ENCODE results near the gene VAT1L.

The VAT1L gene

DNA sequence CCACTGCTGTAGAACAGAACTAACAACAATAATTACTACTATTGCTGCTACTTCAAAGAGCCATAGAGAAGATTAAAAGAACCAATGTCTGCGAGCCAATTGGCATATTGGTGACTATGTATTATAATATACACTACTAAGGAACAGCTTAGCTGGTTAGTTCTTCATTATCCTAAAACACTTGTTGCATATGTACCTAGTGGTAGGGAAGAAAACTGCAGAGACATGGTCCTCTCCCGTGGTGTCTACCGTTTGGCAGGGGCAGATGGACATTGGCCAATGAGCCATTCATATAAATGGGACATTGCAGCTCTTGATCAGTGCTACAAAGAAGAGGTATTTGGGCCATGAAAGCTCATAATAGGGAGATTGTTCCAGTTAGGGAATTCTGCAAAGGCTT is 187.6 kb downstream of the VAT1L start:
- no peak overlapping the region for H3K4me3 ChIP-seq (ENCODE audit: low read depth, low read length)
- TF ChIP-seq, protein P1, sequence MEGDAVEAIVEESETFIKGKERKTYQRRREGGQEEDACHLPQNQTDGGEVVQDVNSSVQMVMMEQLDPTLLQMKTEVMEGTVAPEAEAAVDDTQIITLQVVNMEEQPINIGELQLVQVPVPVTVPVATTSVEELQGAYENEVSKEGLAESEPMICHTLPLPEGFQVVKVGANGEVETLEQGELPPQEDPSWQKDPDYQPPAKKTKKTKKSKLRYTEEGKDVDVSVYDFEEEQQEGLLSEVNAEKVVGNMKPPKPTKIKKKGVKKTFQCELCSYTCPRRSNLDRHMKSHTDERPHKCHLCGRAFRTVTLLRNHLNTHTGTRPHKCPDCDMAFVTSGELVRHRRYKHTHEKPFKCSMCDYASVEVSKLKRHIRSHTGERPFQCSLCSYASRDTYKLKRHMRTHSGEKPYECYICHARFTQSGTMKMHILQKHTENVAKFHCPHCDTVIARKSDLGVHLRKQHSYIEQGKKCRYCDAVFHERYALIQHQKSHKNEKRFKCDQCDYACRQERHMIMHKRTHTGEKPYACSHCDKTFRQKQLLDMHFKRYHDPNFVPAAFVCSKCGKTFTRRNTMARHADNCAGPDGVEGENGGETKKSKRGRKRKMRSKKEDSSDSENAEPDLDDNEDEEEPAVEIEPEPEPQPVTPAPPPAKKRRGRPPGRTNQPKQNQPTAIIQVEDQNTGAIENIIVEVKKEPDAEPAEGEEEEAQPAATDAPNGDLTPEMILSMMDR (IDR thresholded peaks at IDR 0.05; ENCODE audit: low read depth, low read length, missing control alignments), result no peak
- in situ Hi-C loops (cut with HindIII; ENCODE audit: low pct_ligation_motif_present, low sequenced_read_pairs), result no loop called here
- no peak for DNase-seq
- H3K36me3 ChIP-seq (replicated peaks), result no peaks in the 10 kb centered on the region
- H3K27ac ChIP-seq, result no peak overlapping the region
- H3K27me3 ChIP-seq (replicated peaks), result no peaks in the 10 kb centered on the region

DNA sequence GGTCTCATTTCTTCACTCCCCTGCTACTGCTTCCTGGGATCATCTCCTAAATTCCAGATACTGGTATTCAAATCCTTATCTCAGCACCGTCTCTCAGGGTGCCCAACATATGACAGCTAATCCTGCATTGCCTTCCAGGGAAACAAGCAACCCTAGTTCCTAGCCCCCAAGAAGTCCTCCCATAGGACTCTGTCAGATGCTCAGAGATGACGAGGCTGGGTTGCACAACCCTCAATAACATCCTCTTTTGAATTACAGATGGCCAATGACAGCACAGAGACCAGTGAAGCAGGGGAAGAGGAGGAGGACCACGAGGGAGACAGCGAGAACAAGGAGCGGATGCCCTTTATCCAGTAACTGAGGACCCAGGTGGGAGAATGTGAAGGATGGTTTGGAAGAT is 189.0 kb downstream of the VAT1L start:
- in situ Hi-C loops (cut with HindIII; ENCODE audit: low pct_ligation_motif_present, low sequenced_read_pairs), result no loop called here
- TF ChIP-seq, protein P1 (IDR thresholded peaks at IDR 0.05; ENCODE audit: low read depth, low read length, missing control alignments), result no peak
- H3K4me3 ChIP-seq (ENCODE audit: low read depth, low read length), result no peak overlapping the region
- H3K36me3 ChIP-seq (replicated peaks), result no peaks in the 10 kb centered on the region
- no peak overlapping the region for H3K27ac ChIP-seq
- DNase-seq, result no peak
- no peaks in the 10 kb centered on the region for H3K27me3 ChIP-seq (replicated peaks)

DNA sequence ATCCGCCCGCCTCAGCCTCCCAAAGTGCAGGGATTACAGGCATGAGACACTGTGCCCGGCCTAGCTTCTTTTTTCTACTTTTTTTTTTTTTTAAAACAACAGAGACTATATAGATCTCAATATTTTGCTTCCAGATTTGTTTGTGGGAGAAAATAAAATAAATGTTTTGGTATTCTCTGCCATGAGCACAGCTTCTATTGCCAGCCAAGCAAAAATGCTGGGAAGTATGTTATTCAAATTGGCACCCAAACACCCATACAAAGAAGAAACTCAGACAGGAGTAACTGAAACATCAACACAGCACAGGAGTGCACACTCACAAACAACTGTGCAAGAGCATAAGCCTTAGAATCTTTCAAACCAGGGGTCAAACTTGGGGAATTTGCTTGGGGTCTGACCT is 196.7 kb downstream of the VAT1L start:
- TF ChIP-seq, protein P1 (IDR thresholded peaks at IDR 0.05; ENCODE audit: low read depth, low read length, missing control alignments), result no peak
- DNase-seq, result no peak
- H3K27me3 ChIP-seq (replicated peaks), result no peaks in the 10 kb centered on the region
- no peak overlapping the region for H3K4me3 ChIP-seq (ENCODE audit: low read depth, low read length)
- in situ Hi-C loops (cut with HindIII; ENCODE audit: low pct_ligation_motif_present, low sequenced_read_pairs), result no loop called here
- no peaks in the 10 kb centered on the region for H3K36me3 ChIP-seq (replicated peaks)
- H3K27ac ChIP-seq, result no peak overlapping the region

DNA sequence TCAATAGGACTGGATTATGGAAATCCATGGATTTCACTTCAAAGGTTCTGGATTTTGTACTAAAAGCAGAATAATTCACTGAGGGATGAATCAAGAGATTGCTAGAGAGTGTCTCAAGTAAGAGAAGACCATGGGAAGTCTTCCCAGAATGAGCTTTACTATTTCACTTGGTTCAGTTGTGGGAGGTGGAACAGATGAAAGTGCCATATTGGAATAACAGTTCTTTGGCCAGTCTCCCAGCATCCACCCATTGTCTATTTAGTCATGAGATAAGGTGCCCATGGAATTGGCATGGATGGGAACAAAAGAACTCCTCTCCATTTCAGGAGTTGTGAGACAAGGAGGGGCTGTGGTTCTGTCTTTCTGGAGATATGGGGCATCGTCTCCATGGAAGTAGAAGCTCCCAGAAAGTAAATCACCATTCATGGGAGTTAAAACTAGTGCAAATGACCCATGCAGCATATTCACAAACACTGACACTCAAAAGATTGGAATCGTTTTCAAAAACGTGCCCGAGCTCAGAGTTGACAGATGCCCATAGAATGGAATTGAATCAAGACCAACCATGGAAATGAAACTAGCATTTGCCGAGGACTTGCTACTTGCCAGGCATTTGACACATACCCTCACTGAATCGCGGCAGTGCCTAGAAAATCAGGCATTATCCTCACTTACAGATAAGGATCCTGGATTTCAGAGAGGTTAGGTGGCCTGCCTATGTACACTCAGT is 197.8 kb downstream of the VAT1L start:
- in situ Hi-C loops (cut with HindIII; ENCODE audit: low pct_ligation_motif_present, low sequenced_read_pairs), result no loop called here

DNA sequence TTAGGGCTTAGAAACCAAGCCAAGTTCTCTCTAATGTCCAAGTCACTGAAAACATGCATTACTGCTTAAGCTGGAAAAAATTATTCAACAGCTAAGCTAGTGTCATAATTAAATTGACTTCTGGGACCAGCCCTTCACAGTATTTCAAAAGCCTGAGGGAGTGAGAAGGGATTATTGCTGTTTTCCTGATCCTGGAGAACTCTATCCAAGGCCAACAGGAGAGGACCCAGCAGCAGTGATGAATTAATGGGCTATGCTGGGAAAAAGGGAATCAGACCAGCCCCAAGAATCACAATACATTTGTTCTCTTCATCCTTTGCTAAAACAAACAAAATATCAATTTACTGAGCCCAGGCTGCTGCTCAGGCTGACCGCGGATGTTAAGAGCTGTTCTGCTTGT is 199.4 kb downstream of the VAT1L start:
- Histone ChIP-seq H3K27ac (no peak overlapping the region), H3K36me3 (replicated peaks) (no peaks in the 10 kb centered on the region), H3K27me3 (replicated peaks) (no peaks in the 10 kb centered on the region), H3K4me3 (ENCODE audit: low read depth, low read length) (no peak overlapping the region)
- DNase-seq, result no peak
- TF ChIP-seq, protein P1 (IDR thresholded peaks at IDR 0.05; ENCODE audit: low read depth, low read length, missing control alignments), result no peak
- in situ Hi-C loops (cut with HindIII; ENCODE audit: low pct_ligation_motif_present, low sequenced_read_pairs), result no loop called here

More for the DNA sequence above, 197.8 kb downstream of the VAT1L start:
- Histone ChIP-seq H3K27ac (no peak overlapping the region), H3K36me3 (replicated peaks) (no peaks in the 10 kb centered on the region), H3K4me3 (ENCODE audit: low read depth, low read length) (no peak overlapping the region), H3K27me3 (replicated peaks) (no peaks in the 10 kb centered on the region)
- no peak for DNase-seq
- TF ChIP-seq, protein P1 (IDR thresholded peaks at IDR 0.05; ENCODE audit: low read depth, low read length, missing control alignments), result no peak

DNA sequence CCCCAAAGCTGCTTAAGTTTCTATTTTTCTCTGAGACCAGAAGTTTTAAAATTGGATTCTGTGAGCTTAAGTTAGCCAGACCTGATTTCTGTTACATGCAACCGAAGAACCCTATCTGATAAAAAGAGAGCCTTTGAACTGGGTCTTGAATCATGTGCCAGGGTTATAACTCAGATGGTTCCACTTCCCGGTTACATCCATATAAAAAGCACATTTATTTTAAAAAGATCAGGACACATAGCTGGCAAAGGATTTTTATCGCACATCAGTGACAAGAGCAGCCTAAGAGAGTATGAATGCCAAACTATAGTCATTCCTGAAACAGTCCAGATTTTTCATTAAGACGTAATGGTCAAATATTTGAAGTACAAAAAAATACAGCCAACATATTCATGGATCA is 201.5 kb downstream of the VAT1L start:
- no peak for DNase-seq
- no peaks in the 10 kb centered on the region for H3K36me3 ChIP-seq (replicated peaks)
- H3K4me3 ChIP-seq (ENCODE audit: low read depth, low read length), result no peak overlapping the region
- H3K27ac ChIP-seq, result no peak overlapping the region
- H3K27me3 ChIP-seq (replicated peaks), result no peaks in the 10 kb centered on the region
- in situ Hi-C loops (cut with HindIII; ENCODE audit: low pct_ligation_motif_present, low sequenced_read_pairs), result no loop called here
- TF ChIP-seq, protein P1 (IDR thresholded peaks at IDR 0.05; ENCODE audit: low read depth, low read length, missing control alignments), result no peak

Data from brain microvascular endothelial cell (primary cell).